Skin epidermis (tissue), 12 donors: ENCODE measurements around the gene ANKRD33B.

ENCODE experiments used
- H3K27ac ChIP-seq, 21 experiments: fragments of 200-600 bp; sonication (generic) in 11 of 21; one replicate each; pipeline ENCODE4 v1.5.0; 2020; ENCODE audit warnings: mild to moderate bottlenecking in 3 of 21, inconsistent platforms in 2 of 21, moderate library complexity in 2 of 21
- H3K4me3 ChIP-seq, 7 experiments: fragments of 200-600 bp; sonication (generic) in 2 of 7; one replicate each; pipeline ENCODE4 v1.5.0; 2020; ENCODE audit warnings: inconsistent platforms in 2 of 7, mild to moderate bottlenecking in 2 of 7, moderate library complexity in 1 of 7

Gene ANKRD33B

DNA sequence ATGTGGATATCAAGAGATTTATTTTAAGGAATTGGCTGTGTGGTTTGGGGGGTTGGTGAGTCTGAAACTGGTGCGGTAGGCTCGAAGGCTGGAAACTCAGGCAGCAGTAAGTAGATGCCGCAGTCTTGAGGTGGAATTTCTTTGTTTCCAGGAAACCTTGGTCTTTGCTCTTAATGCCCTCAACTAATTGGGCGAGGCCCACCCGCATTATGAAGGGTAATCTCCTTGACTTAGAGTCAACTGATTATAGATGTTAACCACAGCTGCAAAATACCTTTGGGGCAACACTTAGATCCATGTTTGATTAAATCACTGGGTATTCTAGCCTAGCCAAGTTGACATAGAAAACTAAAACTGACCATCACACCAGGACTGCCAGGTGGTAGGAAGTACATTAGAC lies 83.8 kb downstream of the ANKRD33B start:
- H3K27ac ChIP-seq = no peak overlapping the region
- no peak overlapping the region for H3K4me3 ChIP-seq

DNA sequence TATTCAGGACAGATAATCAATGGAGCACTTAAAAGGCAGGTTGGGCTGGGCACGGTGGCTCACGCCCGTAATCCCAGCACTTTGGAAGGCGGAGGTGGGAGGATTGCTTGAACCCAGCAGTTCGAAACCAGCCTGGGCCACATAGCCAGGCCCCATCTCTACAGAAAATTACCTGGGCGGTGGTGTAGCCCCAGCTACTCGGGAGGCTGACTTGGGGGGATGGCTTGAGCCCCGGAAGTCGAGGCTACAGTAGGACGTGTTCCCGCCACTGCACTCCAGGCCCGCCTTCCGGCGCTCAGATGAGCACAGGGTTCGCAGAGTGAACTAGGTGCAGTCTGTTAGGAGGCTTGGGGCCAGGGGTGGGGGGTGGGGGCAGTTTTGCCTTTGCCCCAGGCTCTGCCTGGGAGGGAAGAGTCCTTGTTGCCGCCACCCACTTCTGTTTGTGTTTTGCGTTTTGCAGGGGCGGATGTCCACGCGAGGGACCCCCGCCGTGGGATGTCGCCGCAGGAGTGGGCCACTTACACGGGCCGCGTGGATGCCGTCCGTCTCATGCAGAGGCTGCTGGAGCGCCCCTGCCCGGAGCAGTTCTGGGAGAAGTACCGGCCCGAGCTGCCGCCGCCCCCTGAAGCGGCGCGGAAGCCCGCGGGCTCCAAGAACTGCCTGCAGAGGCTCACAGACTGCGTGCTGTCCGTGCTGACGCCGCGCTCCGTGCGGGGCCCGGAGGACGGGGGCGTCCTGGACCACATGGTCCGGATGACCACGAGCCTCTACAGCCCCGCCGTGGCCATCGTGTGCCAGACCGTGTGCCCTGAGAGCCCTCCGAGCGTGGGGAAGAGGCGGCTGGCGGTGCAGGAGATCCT lies 85.2 kb downstream of the ANKRD33B start:
- Histone ChIP-seq H3K27ac (no peak overlapping the region), H3K4me3 (no peak overlapping the region)

DNA sequence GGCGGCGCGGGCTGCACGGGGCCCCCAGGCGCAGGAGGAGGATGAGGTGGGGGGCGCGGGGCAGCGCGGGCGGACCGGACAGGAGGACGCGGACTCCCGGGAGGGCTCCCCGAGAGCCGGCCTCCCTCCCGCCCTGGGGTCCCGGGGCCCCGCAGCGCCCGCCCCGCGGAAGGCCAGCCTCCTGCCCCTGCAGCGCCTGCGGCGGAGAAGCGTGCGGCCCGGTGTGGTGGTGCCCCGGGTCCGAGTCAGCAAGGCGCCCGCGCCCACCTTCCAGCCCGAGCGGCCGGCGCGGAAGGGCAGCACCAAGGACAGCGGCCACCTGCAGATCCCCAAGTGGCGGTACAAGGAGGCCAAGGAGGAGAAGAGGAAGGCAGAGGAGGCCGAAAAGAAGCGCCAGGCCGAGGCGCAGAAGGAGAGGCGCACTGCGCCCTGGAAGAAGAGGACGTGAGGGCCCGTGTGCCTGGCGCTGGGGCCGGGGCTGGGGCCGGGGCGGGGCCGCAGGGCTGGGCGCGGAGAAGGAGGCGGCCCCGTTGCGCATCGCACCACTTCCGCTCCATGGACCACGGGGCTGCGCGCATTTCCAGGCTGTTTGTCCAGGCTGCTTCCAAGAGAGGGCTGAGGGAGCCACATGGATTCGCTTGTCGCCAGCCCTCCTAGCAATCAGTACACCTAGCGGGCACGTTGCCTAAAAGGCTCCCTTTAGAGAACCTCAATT lies 86.0 kb downstream of the ANKRD33B start:
- no peak overlapping the region for H3K27ac ChIP-seq

DNA sequence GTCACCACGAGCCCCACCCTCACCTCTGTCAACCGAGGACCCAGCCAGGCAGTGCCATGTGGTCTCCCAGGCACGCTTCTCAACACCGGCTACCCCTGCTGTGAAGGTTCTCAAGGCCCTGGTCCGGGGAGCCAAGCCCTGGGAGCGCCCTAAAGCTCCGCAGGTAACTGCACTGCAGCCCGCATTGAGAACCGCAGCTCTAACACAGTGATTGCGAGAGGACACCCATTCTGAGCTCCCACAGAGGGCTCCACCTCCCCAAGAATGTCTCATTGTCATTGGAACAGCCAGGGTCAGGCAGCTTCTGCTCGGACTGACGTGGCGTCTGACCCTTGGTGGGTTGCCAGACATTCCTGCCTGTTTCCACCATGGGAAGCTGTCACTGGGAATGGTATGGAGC lies 88.3 kb downstream of the ANKRD33B start:
- Histone ChIP-seq H3K27ac (no peak overlapping the region), H3K4me3 (no peak overlapping the region)

More for the DNA sequence above, 86.0 kb downstream of the ANKRD33B start:
- H3K4me3 ChIP-seq = no peak overlapping the region

DNA sequence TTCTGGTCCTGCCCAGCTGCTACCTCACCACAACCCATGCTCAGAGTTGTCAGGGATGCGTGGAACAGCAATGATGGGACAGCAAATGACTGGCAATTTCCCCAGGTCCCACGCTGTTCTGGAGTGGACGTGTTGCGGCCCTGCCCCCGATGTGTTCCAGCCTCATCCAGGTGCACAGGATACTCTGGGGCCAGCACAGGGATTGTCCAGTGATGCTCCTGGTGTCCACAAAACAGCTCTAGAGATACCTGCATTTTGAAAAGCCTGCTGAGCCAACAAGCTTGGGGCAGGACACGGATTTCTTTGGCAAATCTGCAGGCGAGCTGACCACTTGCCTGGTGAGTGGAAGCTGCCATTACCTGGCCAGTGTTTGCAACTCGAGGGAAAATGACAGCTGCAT lies 88.7 kb downstream of the ANKRD33B start:
- Histone ChIP-seq H3K4me3 (no peak overlapping the region), H3K27ac (no peak overlapping the region)

DNA sequence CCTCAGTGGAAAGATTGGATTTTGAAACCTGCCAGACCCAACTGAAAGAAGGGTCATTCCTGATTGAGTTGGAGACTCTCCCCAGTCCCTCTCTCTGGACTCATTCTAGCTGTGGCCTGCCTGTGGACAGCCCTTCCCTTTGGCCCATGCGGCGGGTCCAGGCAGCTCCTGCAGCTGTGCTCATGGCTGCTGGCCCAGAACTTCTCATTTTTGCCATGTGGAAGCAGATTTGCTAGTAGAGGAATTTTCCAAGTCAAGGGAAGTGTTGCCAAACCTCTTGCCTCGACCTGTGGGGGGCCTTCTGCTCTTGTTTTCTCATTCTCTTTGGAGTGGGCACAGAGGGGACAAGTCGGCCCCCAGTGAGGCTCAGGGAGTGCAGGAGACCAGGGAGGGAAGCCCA lies 89.2 kb downstream of the ANKRD33B start:
- H3K27ac ChIP-seq = no peak overlapping the region
- no peak overlapping the region for H3K4me3 ChIP-seq

DNA sequence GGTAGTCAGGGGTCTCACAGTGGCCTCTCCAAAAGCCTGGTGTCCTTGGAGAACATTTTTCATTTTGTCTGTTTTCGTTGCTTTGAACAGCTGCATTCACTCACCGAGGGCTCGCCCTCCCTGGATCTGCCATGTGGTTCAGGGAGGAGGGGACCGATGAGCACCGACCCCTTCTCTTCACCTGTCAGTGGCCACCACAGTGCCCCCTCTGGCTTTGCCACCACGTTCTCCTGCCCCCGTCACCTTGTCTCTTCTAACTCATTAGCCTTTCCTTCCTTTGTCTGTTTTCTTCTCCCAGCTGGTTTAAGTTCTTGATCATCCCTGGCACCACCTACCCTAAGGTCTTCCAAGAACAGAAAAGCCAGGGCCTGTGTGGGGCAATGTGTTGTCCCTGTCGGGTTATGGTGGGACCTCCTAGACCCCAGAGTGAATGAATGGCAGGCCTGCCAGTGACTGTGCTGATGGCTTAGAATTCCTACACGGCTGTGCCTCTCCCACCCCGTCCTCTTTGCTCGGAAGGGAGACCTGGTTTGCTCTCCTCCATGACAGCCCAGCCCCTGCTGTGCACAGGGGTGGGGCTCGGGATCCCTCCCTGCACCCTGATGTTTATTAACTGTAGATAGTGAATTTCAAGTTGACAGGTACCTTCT lies 90.0 kb downstream of the ANKRD33B start:
- no peak overlapping the region for H3K27ac ChIP-seq

DNA sequence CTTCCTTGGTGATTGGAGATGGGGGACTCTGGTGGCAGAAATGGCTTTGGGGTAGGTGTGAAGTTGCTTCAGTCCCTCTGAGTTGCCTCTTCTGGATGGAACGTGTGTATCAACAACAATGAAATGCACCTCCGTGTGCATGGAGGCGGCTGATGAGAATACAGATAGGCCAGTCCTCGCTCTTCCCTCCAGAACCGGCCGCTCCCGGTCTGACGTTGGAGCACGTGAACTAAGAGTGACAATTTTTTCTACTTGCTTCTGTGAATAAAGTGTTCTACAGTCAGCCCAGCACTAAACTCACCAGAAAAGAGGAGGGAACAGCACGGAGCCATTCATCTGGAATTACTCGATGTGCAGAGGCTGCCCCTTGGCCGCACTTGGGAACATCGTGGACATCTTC lies 90.7 kb downstream of the ANKRD33B start:
- H3K27ac ChIP-seq = no peak overlapping the region
- no peak overlapping the region for H3K4me3 ChIP-seq

More for the DNA sequence above, 90.0 kb downstream of the ANKRD33B start:
- no peak overlapping the region for H3K4me3 ChIP-seq

DNA sequence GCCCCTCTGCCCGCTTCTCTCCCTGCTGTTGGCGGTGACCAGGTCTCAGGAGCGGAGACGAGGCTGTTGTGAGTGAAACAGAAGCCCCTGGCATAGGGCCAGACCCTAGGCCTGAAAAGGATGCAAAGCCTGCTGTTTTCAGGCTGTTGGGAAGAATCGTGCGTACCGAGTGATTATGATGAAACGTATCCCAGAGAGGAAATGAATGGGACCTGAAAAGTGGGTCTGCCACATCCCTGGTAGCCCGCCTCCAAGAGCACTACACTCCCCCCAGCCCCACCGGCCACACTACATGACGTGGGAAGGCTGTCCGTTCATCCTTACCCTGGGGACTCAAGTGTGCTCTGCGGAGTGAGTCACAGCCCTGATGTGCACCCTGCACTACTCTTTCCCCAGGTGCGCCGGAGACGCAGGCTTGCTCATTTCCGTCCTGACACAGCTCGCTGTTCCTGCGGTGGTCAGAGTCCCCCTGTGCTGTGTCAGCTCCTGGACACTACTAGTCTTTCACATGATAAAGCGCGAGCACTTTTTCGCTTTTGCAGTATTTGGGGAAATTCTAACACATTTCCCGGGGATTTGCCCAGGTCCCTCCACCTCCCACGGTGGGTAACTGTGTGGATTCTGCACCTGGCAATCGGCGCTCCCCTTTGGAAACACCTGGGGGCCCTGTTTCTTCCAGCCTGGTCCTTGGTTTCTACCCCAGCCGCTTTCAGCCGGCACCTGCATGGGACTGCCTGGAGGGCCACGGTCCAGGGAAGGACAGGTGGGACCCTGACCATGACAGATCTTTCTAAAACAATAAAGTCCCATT lies 91.5 kb downstream of the ANKRD33B start:
- H3K27ac ChIP-seq = no peak overlapping the region
- no peak overlapping the region for H3K4me3 ChIP-seq

DNA sequence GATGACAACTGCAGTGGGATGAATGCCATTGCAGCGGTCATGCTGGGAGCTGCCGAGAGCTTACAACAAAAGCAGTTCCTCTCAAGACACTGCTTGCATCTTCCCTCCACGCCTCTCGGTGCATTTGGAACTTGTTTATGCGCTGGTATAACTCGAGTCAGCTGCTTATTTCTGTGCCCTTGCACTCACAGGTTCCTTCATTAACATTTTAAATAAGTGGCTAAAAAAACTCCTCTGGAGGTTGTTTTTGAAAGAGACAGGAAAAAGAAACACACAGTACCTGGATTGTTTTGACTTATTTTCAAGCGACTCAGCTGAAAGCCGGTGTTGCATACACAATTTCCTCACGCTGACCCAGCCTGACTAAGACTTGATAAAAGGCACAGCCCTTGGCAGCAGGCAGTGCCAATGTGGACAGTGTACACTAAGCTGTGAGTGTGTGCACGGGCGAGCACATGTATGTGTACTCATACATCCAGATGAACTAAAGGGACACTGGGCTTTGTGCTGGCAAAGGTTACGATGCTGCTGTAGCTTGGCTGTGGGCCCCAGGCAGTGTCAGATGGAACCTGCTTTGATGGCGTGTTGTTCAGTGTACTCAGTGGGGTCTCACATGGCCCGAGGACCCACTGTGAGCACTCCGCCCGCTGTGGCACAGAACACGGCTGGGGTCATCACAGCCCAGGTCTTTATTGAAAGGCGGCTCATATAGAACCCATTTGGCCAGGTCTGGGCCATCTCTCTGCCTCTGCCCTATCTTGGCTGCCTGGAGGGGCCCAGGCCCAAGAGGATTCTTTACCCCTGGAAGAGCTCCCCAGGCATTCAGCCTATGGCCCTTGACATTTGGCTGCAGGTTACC lies 92.3 kb downstream of the ANKRD33B start:
- H3K4me3 ChIP-seq = no peak overlapping the region
- H3K27ac ChIP-seq = no peak overlapping the region

DNA sequence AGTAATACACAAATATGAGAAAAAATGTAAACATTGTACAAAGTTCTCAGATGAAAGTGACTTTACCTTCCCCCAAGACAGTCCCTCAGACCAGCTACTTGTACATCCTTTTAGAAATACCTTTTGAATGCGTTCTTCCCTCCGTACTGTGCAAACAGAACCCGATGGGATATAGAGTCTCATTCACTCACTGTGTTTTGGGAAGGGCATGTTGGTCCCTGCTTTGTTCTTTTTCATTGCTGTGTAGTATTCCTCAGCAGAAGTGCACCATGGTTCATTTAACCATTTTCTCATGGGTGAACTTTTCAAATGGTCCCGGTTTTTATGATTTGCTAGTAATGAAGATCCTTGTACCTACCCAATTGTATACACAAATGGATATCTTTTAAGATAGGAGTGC lies 94.4 kb downstream of the ANKRD33B start:
- Histone ChIP-seq H3K27ac (no peak overlapping the region), H3K4me3 (no peak overlapping the region)

DNA sequence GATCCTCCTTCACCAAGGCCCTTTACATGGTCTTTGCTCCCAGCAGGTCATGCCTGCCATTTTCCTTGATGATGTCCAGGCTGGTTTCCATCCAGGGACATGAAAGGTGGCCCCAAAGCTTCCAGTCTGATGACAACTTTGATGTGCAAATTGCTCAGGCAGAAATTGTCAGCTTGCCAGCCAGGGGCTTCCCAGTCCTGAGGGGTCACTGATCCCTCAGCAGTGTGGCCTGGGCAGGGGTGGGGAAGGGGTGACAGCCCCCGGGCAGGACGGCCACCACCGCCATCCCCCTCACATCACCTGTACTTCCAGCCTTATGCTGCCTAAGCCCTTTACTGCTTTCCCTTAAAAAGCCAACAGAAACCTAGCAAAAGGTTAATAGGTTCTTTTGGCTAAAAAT lies 96.3 kb downstream of the ANKRD33B start:
- Histone ChIP-seq H3K27ac (no peak overlapping the region), H3K4me3 (no peak overlapping the region)

DNA sequence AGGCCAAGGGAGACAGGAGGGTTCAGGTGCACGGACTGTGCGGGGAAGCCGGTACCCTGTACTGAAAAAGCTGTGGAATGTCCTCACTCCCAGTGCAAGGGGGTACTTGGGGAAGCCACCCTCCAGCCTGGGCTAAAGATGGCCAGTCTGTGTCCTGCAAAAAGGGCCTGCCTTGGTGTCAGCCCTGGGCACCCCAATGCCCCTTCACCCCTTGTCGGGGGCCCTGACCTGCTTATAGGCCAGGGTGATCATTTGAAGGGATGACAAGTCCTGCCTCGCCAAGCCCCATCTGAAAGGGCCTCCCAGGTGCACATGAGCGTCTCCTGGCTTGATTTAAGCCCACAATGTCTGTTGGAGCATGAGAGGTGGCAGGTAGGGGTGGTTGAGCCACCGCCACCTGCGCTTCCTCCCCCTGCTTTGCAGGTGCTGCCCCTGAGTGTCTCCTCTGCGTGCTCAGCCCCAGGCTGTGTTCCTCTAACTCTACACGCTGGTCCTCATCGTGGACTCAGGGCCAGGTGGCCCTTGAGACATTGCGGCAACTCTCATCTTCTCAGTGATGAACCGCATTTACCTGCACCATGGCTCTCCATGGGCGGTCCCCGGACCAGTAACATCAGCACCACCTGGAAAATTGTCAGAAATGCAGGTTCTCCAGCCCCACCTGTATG lies 97.0 kb downstream of the ANKRD33B start:
- H3K27ac ChIP-seq = no peak overlapping the region
- no peak overlapping the region for H3K4me3 ChIP-seq

DNA sequence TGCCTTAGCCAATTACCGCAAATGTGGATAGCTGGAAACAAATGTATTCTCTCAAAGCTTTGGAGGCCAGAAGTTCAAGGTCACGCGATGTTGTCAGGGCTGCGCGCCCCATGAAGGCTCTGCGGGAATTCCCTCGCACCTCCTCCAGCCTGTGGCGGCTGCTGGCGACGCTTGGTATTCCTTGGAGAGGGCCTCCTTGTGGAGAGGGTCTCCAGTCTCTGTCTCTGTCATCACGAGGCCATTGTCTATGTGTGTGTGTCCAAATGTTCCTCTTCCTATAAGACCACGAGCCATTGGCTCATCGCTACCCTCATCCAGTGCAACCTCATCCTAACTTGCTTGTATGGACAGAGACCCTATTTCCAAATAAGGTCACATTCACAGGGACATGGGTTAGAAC lies 97.5 kb downstream of the ANKRD33B start:
- no peak overlapping the region for H3K27ac ChIP-seq
- H3K4me3 ChIP-seq = no peak overlapping the region

DNA sequence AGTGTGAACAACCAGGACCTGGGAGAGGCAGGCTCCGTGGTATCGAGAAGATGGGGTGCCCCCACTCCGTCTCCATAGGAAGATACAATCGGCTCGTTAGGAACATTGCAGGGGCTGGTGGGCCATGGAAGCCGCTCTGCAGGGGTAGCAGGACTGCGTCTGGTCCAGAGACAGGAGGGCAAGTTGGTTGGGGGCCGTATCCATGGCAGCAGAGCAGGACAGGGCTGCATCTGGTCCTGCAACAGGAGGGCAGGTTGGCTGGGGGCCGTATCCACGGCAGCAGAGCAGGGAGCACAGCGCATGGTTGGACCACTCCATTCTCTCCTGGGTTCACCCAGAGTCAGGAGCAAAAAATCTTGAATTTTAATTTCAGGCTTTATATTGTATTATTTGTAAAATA lies 98.2 kb downstream of the ANKRD33B start:
- H3K4me3 ChIP-seq = no peak overlapping the region
- H3K27ac ChIP-seq = no peak overlapping the region

DNA sequence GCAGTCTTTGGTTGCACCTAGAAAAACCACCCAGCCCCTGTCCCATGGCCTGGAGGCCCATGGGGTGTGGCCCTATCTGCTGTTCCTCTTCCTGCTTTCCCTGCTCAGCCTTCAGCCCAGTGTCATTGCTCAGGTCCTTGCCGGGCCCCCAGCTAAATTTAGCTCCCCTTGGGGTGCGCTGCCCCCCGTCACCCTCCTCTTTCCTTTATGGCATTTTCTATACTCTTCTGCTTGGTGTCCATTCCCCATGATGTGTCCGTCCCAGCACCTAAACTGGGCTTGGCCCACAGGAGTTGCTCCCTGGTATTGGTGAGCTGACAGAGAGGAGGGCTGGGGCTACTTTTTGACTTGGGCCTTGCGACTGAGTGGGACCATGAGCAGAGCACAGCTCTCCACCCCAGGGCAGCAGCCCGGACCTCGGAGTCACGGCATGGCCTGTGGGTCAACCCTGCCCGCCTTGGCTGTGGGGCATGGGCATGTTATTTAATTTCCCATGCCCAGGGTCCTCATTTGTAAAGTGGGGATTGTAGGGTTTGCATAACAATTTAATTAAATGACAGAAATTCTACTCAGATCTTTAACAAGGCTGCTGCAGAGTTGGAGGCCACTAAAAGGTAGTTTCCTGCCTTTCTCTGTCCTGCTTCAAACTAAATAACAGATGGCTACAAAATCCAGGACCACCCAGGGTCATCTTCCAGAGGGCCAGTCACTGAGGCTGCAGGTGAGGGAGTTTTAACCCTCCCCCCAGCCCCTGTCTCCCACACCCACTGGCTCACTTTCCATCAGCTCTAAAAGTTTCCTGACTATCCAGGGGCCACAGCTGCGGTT lies 99.0 kb downstream of the ANKRD33B start:
- Histone ChIP-seq H3K27ac (no peak overlapping the region), H3K4me3 (no peak overlapping the region)

DNA sequence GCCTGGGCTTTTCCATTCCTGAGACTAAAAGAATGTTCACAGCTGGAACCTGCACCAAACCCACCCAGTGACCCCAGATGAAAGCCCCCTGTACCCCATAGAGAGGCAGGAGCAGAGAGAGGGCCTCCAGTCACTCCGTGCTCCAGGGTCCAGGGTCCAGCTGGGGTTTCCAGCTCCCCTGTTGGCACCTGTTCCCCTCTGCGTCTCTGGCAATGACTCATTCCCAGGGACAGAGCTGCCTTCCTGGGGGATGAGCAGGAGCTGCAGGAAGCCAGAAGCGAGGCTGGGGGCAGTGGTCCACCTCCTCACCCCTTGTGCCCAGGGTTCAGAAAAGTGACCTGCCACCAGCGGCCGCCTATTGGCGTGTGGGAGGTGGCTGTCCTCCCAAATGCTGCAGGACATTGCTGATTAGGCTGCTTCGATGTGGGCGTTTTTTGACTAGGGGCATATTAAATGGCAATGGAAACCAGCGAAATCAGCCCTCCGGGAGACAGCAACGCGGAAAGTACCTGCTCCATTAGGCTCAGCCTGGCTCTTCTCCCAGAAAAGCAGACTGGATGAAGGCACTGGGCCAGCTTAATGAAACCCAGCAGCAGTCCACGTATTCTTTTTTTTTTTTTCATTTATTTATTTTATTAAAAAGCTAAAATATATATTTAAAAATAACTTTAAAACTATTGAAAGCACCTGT lies 99.8 kb downstream of the ANKRD33B start:
- Histone ChIP-seq H3K27ac (no peak overlapping the region), H3K4me3 (no peak overlapping the region)
